ENCODE measurements around the gene CHST14. TPM values are rescaled to one million over a fixed set of nuclear protein-coding genes. Genes with fewer than 3 reads are reported as not detected.

Gene CHST14
- total RNA-seq, 1 donor from 2014 or later = 24.2 TPM

GRCh38 chr15:40436116-40436891 is 34.5 kb upstream of the CHST14 start:
- DNase-seq (ENCODE audit: extremely low spot score, unreplicated experiment) = no peak
- Mint-ChIP-seq H3K27me3 (peaks cover 82% of the 10 kb centered on the region), H3K36me3 (no peaks in the 10 kb centered on the region), H3K9me3 (no peaks in the 10 kb centered on the region), H3K27ac (no peak overlapping the region), H3K4me3 (peak overlapping the region; percentile 79), H3K4me1 (ENCODE audit: unreplicated experiment) (peaks cover 9% of the 10 kb centered on the region)
- TF ChIP-seq CTCF (conservative IDR thresholded peaks at IDR 0.05) = peak; percentile 43

GRCh38 chr15:40436892-40437751 is 33.7 kb upstream of the CHST14 start:
- no peak for DNase-seq (ENCODE audit: extremely low spot score, unreplicated experiment)
- H3K27ac Mint-ChIP-seq = no peak overlapping the region
- H3K4me1 Mint-ChIP-seq (ENCODE audit: unreplicated experiment) = peaks cover 9% of the 10 kb centered on the region
- peaks cover 82% of the 10 kb centered on the region for H3K27me3 Mint-ChIP-seq
- no peaks in the 10 kb centered on the region for H3K9me3 Mint-ChIP-seq
- no peaks in the 10 kb centered on the region for H3K36me3 Mint-ChIP-seq
- H3K4me3 Mint-ChIP-seq = peak overlapping the region; percentile 79
- no peak for TF ChIP-seq CTCF (conservative IDR thresholded peaks at IDR 0.05)

- TF ChIP-seq CTCF (conservative IDR thresholded peaks at IDR 0.05) = no peak
- H3K27me3 Mint-ChIP-seq = peaks cover 80% of the 10 kb centered on the region
- H3K9me3 Mint-ChIP-seq = no peaks in the 10 kb centered on the region
- DNase-seq (ENCODE audit: extremely low spot score, unreplicated experiment) = no peak
- H3K4me1 Mint-ChIP-seq (ENCODE audit: unreplicated experiment) = peaks cover 16% of the 10 kb centered on the region
- no peaks in the 10 kb centered on the region for H3K36me3 Mint-ChIP-seq
- peak overlapping the region; percentile 31 for H3K27ac Mint-ChIP-seq
- H3K4me3 Mint-ChIP-seq = peak overlapping the region; percentile 68
These were observed 32.8 kb upstream of the CHST14 start for GRCh38 chr15:40437752-40438687.

- DNase-seq (ENCODE audit: extremely low spot score, unreplicated experiment) = no peak
- peaks cover 23% of the 10 kb centered on the region for H3K4me1 Mint-ChIP-seq (ENCODE audit: unreplicated experiment)
- peak overlapping the region; percentile 68 for H3K4me3 Mint-ChIP-seq
- TF ChIP-seq CTCF (conservative IDR thresholded peaks at IDR 0.05) = no peak
- no peaks in the 10 kb centered on the region for H3K36me3 Mint-ChIP-seq
- peaks cover 80% of the 10 kb centered on the region for H3K27me3 Mint-ChIP-seq
- H3K9me3 Mint-ChIP-seq = no peaks in the 10 kb centered on the region
- peak overlapping the region; percentile 31 for H3K27ac Mint-ChIP-seq
These were observed 32.1 kb upstream of the CHST14 start for GRCh38 chr15:40438712-40439111.

GRCh38 chr15:40439461-40439959 is 31.3 kb upstream of the CHST14 start:
- Mint-ChIP-seq H3K27ac (peak overlapping the region; percentile 97), H3K4me3 (peak overlapping the region; percentile 99), H3K9me3 (no peaks in the 10 kb centered on the region), H3K36me3 (no peaks in the 10 kb centered on the region), H3K27me3 (peaks cover 79% of the 10 kb centered on the region), H3K4me1 (ENCODE audit: unreplicated experiment) (peaks cover 31% of the 10 kb centered on the region)
- no peak for DNase-seq (ENCODE audit: extremely low spot score, unreplicated experiment)
- no peak for TF ChIP-seq CTCF (conservative IDR thresholded peaks at IDR 0.05)

Data from type B pancreatic cell (in vitro differentiated cells).